ENCODE results near the gene CD247.

DNA sequence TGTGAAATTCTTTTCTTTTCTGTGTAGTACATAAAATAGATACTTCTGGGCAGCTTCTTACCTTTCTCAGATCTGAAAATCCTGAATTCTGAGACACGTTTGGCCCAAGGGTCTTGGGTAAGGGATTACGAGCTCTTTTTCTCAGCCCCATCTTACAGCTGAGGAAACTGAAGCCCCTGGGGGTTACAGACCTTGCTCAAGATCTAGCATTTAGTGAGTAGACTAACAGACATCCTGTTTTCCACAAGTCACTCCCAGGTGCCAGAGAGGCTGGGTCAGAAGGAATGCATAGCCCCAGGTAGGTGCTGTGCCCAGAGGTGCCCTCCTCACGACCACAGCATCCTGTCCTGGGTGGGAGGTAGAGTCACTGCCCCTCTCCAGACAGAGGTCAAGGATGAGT is 48.4 kb upstream of the CD247 start:
- TF ChIP-seq EGR1 (IDR thresholded peaks at IDR 0.05; ENCODE audit: borderline replicate concordance in 1 of 2, low read depth in 2 of 2, low read length in 2 of 2) (no peak), CBX5 (IDR thresholded peaks at IDR 0.05; ENCODE audit: low read depth) (no peak)
